CD14-positive monocyte (primary cell): ENCODE measurements around the gene DDI2. TPM values are rescaled to one million over a fixed set of nuclear protein-coding genes. Genes with fewer than 3 reads are reported as not detected.
A peak's percentile ranks its signal among the peaks of the same experiment; 100 is the strongest.
"Not testable (repeated sequence)": the region's sequence is repeated elsewhere in the genome, so short reads cannot be mapped to it uniquely, and the experiment has no call there.

Experiments
- DNase-seq, 3 donors: peaks; one replicate each; pipeline ENCODE4 v3.0.0-alpha.2; 2011 to 2022
- H2AFZ ChIP-seq: 2 replicates; pipeline ENCODE4 v1.6.0; 2012; ENCODE audit warnings: mild to moderate bottlenecking, low read depth, low read length, inconsistent platforms; ENCODE audit not compliant: insufficient read depth, poor library complexity, severe bottlenecking
- H3K27ac ChIP-seq, 2 donors: 1 replicate in 1 of 2; 2 replicates in 1 of 2; pipeline ENCODE4 v1.5.1; 2012 to 2013; ENCODE audit warnings: low read length in 2 of 2, control low read depth in 1 of 2, inconsistent platforms in 1 of 2, low read depth in 1 of 2, mild to moderate bottlenecking in 1 of 2
- H3K27me3 ChIP-seq, 2 donors: one replicate each; pipeline versions ENCODE4 v1.6.0 to v1.6.1; 2011 to 2013; ENCODE audit warnings: low read length in 2 of 2; ENCODE audit not compliant: control insufficient read depth in 2 of 2, insufficient read depth in 2 of 2
- H3K36me3 ChIP-seq, 2 donors: replicated peaks in 1 of 2; 1 replicate in 1 of 2; 2 replicates in 1 of 2; pipeline versions ENCODE4 v1.5.1 to v1.6.1; 2012 to 2013; ENCODE audit warnings: low read length in 2 of 2, control low read depth in 1 of 2, inconsistent platforms in 1 of 2, mild to moderate bottlenecking in 1 of 2; ENCODE audit not compliant: insufficient read depth in 2 of 2, control insufficient read depth in 1 of 2
- H3K4me1 ChIP-seq, 2 donors: 1 replicate in 1 of 2; 2 replicates in 1 of 2; pipeline versions ENCODE4 v1.5.1 to v1.6.1; 2012 to 2013; ENCODE audit warnings: low read length in 2 of 2, control low read depth in 1 of 2, inconsistent platforms in 1 of 2, mild to moderate bottlenecking in 1 of 2, moderate library complexity in 1 of 2; ENCODE audit not compliant: insufficient read depth in 2 of 2, control insufficient read depth in 1 of 2
- H3K4me2 ChIP-seq: replicated peaks from 2 replicates; pipeline ENCODE3; 2012; ENCODE audit warnings: low read length, moderate library complexity, mild to moderate bottlenecking; ENCODE audit not compliant: poor library complexity, severe bottlenecking; ENCODE audit errors: extremely low read depth
- H3K4me3 ChIP-seq, 3 experiments: fragments of 200-600 bp in 1 of 3; sonication (generic) in 1 of 3; replicated peaks in 1 of 3; 1 replicate in 2 of 3; 2 replicates in 1 of 3; pipeline ENCODE4 v1.5.1; 2011 to 2013; ENCODE audit warnings: low read length in 3 of 3, mild to moderate bottlenecking in 3 of 3, control low read depth in 2 of 3, low read depth in 2 of 3, inconsistent platforms in 1 of 3, moderate library complexity in 1 of 3
- H3K79me2 ChIP-seq: 2 replicates; pipeline ENCODE4 v1.6.0; 2012; ENCODE audit warnings: mild to moderate bottlenecking, control low read depth, inconsistent platforms, low read length, moderate library complexity; ENCODE audit not compliant: insufficient read depth
- H3K9ac ChIP-seq: 2 replicates; pipeline ENCODE4 v1.6.0; 2017; ENCODE audit warnings: low read length, mild to moderate bottlenecking; ENCODE audit not compliant: insufficient read depth, poor library complexity, severe bottlenecking
- H3K9me3 ChIP-seq, 2 donors: replicated peaks in 1 of 2; 1 replicate in 1 of 2; 2 replicates in 1 of 2; pipeline versions ENCODE4 v1.5.1 to v1.6.1; 2012 to 2013; ENCODE audit warnings: low read length in 2 of 2, control low read depth in 1 of 2; ENCODE audit not compliant: control insufficient read depth in 1 of 2, insufficient read depth in 1 of 2
- H4K20me1 ChIP-seq: 2 replicates; pipeline ENCODE4 v1.6.0; 2012; ENCODE audit warnings: mild to moderate bottlenecking, low read length, control low read depth, moderate library complexity; ENCODE audit not compliant: insufficient read depth
- H3K27ac Mint-ChIP-seq, 7 donors: one replicate each; pipeline ENCODE4 v1.8.0; 2020; ENCODE audit warnings: mild to moderate bottlenecking in 7 of 7, mixed read lengths in 7 of 7, moderate library complexity in 6 of 7, inconsistent platforms in 2 of 7
- H3K27me3 Mint-ChIP-seq, 3 donors: one replicate each; pipeline ENCODE4 v1.8.0; 2021 to 2022; ENCODE audit warnings: low read depth in 3 of 3, mild to moderate bottlenecking in 3 of 3, mixed read lengths in 3 of 3, moderate library complexity in 3 of 3, inconsistent platforms in 1 of 3
- H3K36me3 Mint-ChIP-seq, 2 donors: one replicate each; pipeline ENCODE4 v1.8.0; 2020; ENCODE audit warnings: mixed read lengths in 2 of 2, inconsistent platforms in 1 of 2, mild to moderate bottlenecking in 1 of 2
- H3K4me1 Mint-ChIP-seq: one replicate; pipeline ENCODE4 v1.8.0; 2020; ENCODE audit warnings: mild to moderate bottlenecking, mixed read lengths
- H3K4me3 Mint-ChIP-seq, 2 donors: one replicate each; pipeline ENCODE4 v1.8.0; 2020; ENCODE audit warnings: mild to moderate bottlenecking in 2 of 2, mixed read lengths in 2 of 2, moderate library complexity in 1 of 2
- H3K9me3 Mint-ChIP-seq, 7 donors: one replicate each; pipeline ENCODE4 v1.8.0; 2020 to 2022; ENCODE audit warnings: mixed read lengths in 7 of 7, mild to moderate bottlenecking in 6 of 7, moderate library complexity in 6 of 7, inconsistent platforms in 2 of 7
- whole genome bisulfite sequencing: methylation state at CpG from one replicate; pipeline ENCODE4 v1.1.5; 2013; ENCODE audit warnings: missing lambda C conversion rate; ENCODE audit not compliant: insufficient coverage; 5-methylcytosine and 5-hydroxymethylcytosine counted together
- intact Hi-C, 2 donors: fragments of 100-400 bp; cut with micrococcal nuclease; formaldehyde crosslinking; loops; one replicate each; pipeline versions ENCODE4 v1.15.0 to v1.15.1; 2023
- polyA plus RNA-seq, 3 donors: library from polyadenylated mRNA; depleted of rRNA in 1 of 3; unstranded in 2 of 3; stranded (reverse) in 1 of 3; fragments of 300-500 nt in 2 of 3; fragments of >200 nt in 1 of 3; fragmentation: Illumina TruSeq in 2 of 3; gene quantifications; 1 replicate in 2 of 3; 2 replicates in 1 of 3; pipeline ENCODE4 v1.2.3, GENCODE V29; 2012 to 2021
- TF ChIP-seq, protein P1 (sequence below): fragments of 200-600 bp; IDR thresholded peaks from one replicate; pipeline ENCODE4 v1.8.0; 2022; ENCODE audit warnings: antibody characterized with exemption, mild to moderate bottlenecking

DDI2 gene
- polyA plus RNA-seq, 3 donors: 2.5 to 5.4 (median 3.2) TPM

DNA sequence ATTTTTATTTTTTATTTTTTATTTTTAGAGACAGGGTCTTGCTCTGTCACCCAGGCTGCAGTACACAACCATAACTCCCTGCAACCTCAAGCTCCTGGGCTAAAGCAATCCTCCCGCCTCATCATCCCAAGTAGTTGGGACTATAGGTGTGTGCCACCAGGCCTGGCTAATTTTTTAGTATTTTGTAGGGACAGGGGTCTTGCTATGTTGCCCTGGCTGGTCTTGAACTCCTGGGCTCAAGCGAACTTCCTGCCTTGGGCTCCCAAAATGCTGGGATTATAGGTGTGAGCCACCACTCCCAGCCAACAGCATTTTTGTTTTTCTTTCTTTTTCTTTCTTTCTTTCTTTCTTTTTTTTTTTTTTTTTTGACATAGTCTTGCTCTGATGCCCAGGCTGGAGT, 80.9 kb downstream of the DDI2 start:
- Mint-ChIP-seq H3K9me3 (peaks cover 0 to 2% (median 0%) of the 10 kb centered on the region in 7 donors), H3K27ac (peak overlapping the region in 1 of 7 donors; percentile 20), H3K27me3 (peaks cover 0 to 4% (median 1%) of the 10 kb centered on the region in 3 donors)

DNA sequence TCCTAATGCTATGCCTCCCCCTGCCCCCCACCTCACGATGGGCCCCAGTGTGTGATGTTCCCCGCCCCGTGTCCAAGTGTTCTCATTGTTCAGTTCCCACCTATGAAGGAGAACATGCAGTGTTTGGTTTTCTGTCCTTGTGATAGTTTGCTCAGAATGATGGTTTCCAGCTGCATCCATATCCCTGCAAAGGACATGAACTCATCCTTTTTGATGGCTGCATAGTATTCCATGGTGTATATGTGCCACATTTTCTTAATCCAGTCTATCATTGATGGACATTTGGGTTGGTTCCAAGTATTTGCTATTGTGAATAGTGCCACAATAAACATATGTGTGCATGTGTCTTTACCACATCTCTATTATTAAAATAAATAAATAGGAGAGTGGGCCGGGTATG, 82.1 kb downstream of the DDI2 start:
- peaks cover 22 to 27% of the 10 kb centered on the region in 2 donors for H3K4me1 ChIP-seq
- H3K9me3 ChIP-seq, H3K36me3 ChIP-seq, H2AFZ ChIP-seq, H3K27me3 ChIP-seq, DNase-seq, intact Hi-C loops, H3K27ac ChIP-seq, H3K4me2 ChIP-seq, H3K27ac Mint-ChIP-seq, H3K9me3 Mint-ChIP-seq, H3K27me3 Mint-ChIP-seq, H3K9ac ChIP-seq, H3K4me3 Mint-ChIP-seq, H3K4me3 ChIP-seq: not testable (repeated sequence)
- no CpG with 5 or more reads among the region's 4 CpGs for WGBS
- Mint-ChIP-seq H3K36me3 (peaks cover 15 to 35% of the 10 kb centered on the region in 2 donors), H3K4me1 (peaks cover 37% of the 10 kb centered on the region)
- H4K20me1 ChIP-seq: peaks cover 93% of the 10 kb centered on the region
- H3K79me2 ChIP-seq: peaks cover 90% of the 10 kb centered on the region

More for the DNA sequence above, 80.9 kb downstream of the DDI2 start:
- Histone ChIP-seq H3K9me3 (no peaks in the 10 kb centered on the region), H3K4me1 (peaks cover 22 to 27% of the 10 kb centered on the region in 2 donors), H3K36me3 (peaks cover 6 to 9% of the 10 kb centered on the region in 2 donors), H3K79me2 (peaks cover 90% of the 10 kb centered on the region), H3K27me3 (no peaks in the 10 kb centered on the region), H3K9ac (no peak overlapping the region), H3K27ac (peak overlapping the region in 1 of 2 donors; percentile 87), H4K20me1 (peaks cover 93% of the 10 kb centered on the region), H2AFZ (no peak overlapping the region), H3K4me2 (no peak overlapping the region), H3K4me3 (no peak overlapping the region)
- peaks cover 14 to 43% of the 10 kb centered on the region in 2 donors for H3K36me3 Mint-ChIP-seq
- TF ChIP-seq, protein P1, sequence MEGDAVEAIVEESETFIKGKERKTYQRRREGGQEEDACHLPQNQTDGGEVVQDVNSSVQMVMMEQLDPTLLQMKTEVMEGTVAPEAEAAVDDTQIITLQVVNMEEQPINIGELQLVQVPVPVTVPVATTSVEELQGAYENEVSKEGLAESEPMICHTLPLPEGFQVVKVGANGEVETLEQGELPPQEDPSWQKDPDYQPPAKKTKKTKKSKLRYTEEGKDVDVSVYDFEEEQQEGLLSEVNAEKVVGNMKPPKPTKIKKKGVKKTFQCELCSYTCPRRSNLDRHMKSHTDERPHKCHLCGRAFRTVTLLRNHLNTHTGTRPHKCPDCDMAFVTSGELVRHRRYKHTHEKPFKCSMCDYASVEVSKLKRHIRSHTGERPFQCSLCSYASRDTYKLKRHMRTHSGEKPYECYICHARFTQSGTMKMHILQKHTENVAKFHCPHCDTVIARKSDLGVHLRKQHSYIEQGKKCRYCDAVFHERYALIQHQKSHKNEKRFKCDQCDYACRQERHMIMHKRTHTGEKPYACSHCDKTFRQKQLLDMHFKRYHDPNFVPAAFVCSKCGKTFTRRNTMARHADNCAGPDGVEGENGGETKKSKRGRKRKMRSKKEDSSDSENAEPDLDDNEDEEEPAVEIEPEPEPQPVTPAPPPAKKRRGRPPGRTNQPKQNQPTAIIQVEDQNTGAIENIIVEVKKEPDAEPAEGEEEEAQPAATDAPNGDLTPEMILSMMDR: no peak
- no peak overlapping the region for H3K4me3 Mint-ChIP-seq
- no CpG with 5 or more reads among the region's 2 CpGs for WGBS
- DNase-seq: no peak
- peaks cover 30% of the 10 kb centered on the region for H3K4me1 Mint-ChIP-seq
- intact Hi-C loops: no loop called here
